ENCODE measurements around the gene TBC1D3B.
"Not testable (repeated sequence)": the region's sequence is repeated elsewhere in the genome, so short reads cannot be mapped to it uniquely, and the experiment has no call there.

The TBC1D3B gene

GRCh38 chr17:36176536-36176935, at the start of gene TBC1D3B:
TSS of gene TBC1D3B (minus strand) at chr17:36176636. CDS start at chr17:36175050, 1,586 bp downstream.
- DNase-seq (ENCODE audit: low read depth, low spot score): not testable (repeated sequence)

GRCh38 chr17:36222967-36223366, 46.5 kb upstream of the TBC1D3B start:
- DNase-seq (ENCODE audit: low read depth, low spot score): not testable (repeated sequence)

- not testable (repeated sequence) for DNase-seq (ENCODE audit: low read depth, low spot score)
These were observed 45.2 kb upstream of the TBC1D3B start for GRCh38 chr17:36221581-36222100.

GRCh38 chr17:36220737-36221580, 44.5 kb upstream of the TBC1D3B start:
- not testable (repeated sequence) for DNase-seq (ENCODE audit: low read depth, low spot score)

- not testable (repeated sequence) for DNase-seq (ENCODE audit: low read depth, low spot score)
These were observed 43.1 kb upstream of the TBC1D3B start for GRCh38 chr17:36219556-36219955.

GRCh38 chr17:36215406-36216308, 39.2 kb upstream of the TBC1D3B start:
- not testable (repeated sequence) for DNase-seq (ENCODE audit: low read depth, low spot score)

- DNase-seq (ENCODE audit: low read depth, low spot score): no peak
These were observed 38.5 kb upstream of the TBC1D3B start for GRCh38 chr17:36214918-36215317.

- no peak for DNase-seq (ENCODE audit: low read depth, low spot score)
These were observed 37.3 kb upstream of the TBC1D3B start for GRCh38 chr17:36213695-36214094.

GRCh38 chr17:36212966-36213365, 36.5 kb upstream of the TBC1D3B start:
- no peak for DNase-seq (ENCODE audit: low read depth, low spot score)

GRCh38 chr17:36212272-36212605, 35.8 kb upstream of the TBC1D3B start:
- no peak for DNase-seq (ENCODE audit: low read depth, low spot score)

- DNase-seq (ENCODE audit: low read depth, low spot score): not testable (repeated sequence)
These were observed 35.2 kb upstream of the TBC1D3B start for GRCh38 chr17:36211484-36212271.

- not testable (repeated sequence) for DNase-seq (ENCODE audit: low read depth, low spot score)
These were observed 34.2 kb upstream of the TBC1D3B start, which contains the start of gene CCL4L2 for GRCh38 chr17:36210439-36211211. TSS of gene CCL4L2 (plus strand) at chr17:36211063.

- no peak for DNase-seq (ENCODE audit: low read depth, low spot score)
These were observed 33.1 kb upstream of the TBC1D3B start for GRCh38 chr17:36209575-36209974.

- DNase-seq (ENCODE audit: low read depth, low spot score): not testable (repeated sequence)
These were observed 30.9 kb upstream of the TBC1D3B start for GRCh38 chr17:36207383-36207782.

GRCh38 chr17:36206486-36206821, 30.0 kb upstream of the TBC1D3B start:
- not testable (repeated sequence) for DNase-seq (ENCODE audit: low read depth, low spot score)

- no peak for DNase-seq (ENCODE audit: low read depth, low spot score)
These were observed 29.4 kb upstream of the TBC1D3B start for GRCh38 chr17:36205637-36206485.

- DNase-seq (ENCODE audit: low read depth, low spot score): no peak
These were observed 28.5 kb upstream of the TBC1D3B start for GRCh38 chr17:36204724-36205500.

GRCh38 chr17:36203335-36203734, 26.9 kb upstream of the TBC1D3B start:
- DNase-seq (ENCODE audit: low read depth, low spot score): no peak

GRCh38 chr17:36201506-36201905, 25.1 kb upstream of the TBC1D3B start:
- DNase-seq (ENCODE audit: low read depth, low spot score): not testable (repeated sequence)
